Omental fat pad (tissue), 4 donors: ENCODE measurements around the gene KLHDC3. TPM values are rescaled to one million over a fixed set of nuclear protein-coding genes. Genes with fewer than 3 reads are reported as not detected.

ENCODE experiments used
- ATAC-seq: fragments of 150-250 bp; one replicate; pipeline ENCODE4 v1.9.1; 2016; ENCODE audit warnings: mild to moderate bottlenecking, moderate library complexity; ENCODE audit not compliant: low FRiP score
- DNase-seq: peaks from one replicate; pipeline ENCODE4 v3.0.0-alpha.2; 2019; ENCODE audit warnings: low spot score
- total RNA-seq, 4 donors: library from RNA; depleted of rRNA; stranded (reverse); fragments of >200 nt; gene quantifications; one replicate each; pipeline ENCODE4 v1.1.0, GENCODE V29; 2016
- TF ChIP-seq, protein P1 (sequence below), 3 donors: fragments of 450-650 bp; IDR thresholded peaks; one replicate each; pipeline ENCODE4 v1.5.1; 2016 to 2017; ENCODE audit warnings: antibody characterized with exemption in 3 of 3, mild to moderate bottlenecking in 3 of 3, moderate library complexity in 2 of 3

The KLHDC3 gene
- total RNA-seq, 4 donors from 2014 or later, result 58.0 to 106 (median 95.0) TPM

DNA sequence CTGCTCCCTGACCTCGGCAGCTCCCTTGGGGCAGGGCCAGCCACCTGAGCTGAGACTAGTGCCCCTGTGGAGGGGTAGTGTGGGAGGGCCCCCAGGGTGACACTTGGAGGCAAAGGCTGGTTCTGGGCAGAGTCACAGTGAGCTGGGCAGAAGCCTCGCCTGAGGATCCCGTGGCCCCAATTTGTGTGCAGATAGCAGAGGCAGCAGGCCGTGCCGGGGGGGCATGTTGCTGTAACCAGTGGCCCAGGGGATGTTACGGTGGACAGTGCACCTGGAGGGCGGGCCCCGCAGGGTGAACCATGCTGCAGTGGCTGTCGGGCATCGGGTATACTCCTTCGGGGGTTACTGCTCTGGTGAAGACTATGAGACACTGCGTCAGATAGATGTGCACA, 2.9 kb downstream of the KLHDC3 start:
- TF ChIP-seq, protein P1, sequence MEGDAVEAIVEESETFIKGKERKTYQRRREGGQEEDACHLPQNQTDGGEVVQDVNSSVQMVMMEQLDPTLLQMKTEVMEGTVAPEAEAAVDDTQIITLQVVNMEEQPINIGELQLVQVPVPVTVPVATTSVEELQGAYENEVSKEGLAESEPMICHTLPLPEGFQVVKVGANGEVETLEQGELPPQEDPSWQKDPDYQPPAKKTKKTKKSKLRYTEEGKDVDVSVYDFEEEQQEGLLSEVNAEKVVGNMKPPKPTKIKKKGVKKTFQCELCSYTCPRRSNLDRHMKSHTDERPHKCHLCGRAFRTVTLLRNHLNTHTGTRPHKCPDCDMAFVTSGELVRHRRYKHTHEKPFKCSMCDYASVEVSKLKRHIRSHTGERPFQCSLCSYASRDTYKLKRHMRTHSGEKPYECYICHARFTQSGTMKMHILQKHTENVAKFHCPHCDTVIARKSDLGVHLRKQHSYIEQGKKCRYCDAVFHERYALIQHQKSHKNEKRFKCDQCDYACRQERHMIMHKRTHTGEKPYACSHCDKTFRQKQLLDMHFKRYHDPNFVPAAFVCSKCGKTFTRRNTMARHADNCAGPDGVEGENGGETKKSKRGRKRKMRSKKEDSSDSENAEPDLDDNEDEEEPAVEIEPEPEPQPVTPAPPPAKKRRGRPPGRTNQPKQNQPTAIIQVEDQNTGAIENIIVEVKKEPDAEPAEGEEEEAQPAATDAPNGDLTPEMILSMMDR (IDR thresholded peaks at IDR 0.05), result no peak
- DNase-seq (no peak), ATAC-seq (no peak)

DNA sequence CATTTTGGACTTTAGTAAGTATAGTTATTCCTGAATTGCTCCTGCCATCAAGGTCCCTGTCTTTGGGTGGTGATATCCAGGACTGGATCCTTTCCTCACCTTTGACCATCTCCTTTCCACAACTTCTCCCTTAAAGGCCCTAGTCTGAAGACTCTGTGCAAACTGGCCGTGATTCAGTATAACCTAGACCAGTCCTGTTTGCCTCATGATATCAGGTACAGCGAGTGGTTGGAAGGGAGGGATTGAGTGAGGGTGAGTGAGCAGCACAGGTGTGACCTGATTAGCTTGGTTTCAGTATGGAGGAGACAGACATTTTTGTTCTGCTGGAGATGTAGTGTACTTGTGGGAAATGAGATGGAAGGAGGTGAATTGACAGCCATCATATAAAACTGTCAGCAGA, 5.1 kb downstream of the KLHDC3 start:
- TF ChIP-seq, protein P1 (IDR thresholded peaks at IDR 0.05), result no peak
- DNase-seq, result no peak
- no peak for ATAC-seq

DNA sequence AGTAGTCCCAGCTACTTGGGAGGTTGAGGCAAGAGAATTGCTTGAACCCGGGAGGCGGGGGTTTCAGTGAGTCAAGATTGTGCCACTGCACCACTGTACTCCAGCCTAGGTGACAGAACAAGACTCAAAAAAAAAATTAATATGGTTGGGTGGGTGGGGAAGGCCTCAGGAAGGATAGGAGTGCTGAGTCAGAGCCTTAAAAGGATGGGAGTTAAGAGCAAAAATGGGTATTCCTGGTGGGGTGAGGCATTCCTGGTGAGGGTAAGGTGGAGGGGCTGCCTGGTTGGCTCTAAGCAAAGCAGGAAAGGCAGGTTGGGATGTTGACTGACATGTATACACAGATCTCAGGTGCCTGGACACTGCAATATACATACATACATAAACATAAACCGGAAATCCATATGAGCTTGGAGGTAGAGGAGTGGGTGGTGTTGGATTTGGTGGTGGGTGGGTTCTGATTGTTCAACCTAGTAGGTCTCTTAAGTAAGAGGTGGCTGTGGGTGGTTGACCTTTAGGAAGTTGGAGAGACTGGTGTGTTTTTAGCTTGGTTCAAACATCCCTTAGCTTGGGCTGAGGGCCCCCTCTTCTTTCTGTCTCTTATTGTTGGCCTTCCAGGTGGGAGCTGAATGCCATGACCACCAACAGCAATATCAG, 6.1 kb downstream of the KLHDC3 start:
- no peak for ATAC-seq
- no peak for DNase-seq
- TF ChIP-seq, protein P1 (IDR thresholded peaks at IDR 0.05), result no peak

DNA sequence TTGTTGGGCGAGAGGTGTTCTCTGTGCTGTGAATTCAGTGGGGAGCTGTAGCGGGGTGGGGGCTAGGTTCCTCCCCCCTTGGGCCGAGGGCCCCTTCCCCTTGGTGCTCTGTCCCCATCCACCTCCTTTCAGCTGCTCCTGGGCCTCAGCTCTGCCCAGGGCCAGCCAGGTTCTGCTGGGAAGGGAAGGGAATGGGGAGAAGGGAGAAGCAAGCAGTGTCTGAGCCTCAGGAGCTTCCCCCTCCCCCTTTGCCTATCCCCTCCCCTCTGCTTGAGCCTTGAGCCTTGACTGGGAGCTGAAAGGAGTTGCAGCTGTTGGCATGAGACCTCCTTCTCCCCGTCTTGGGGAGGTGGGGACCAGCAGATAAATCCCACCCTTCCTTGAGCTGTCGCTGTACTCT, 6.8 kb downstream of the KLHDC3 start:
- ATAC-seq (no peak), DNase-seq (no peak)
- TF ChIP-seq, protein P1 (IDR thresholded peaks at IDR 0.05), result no peak

DNA sequence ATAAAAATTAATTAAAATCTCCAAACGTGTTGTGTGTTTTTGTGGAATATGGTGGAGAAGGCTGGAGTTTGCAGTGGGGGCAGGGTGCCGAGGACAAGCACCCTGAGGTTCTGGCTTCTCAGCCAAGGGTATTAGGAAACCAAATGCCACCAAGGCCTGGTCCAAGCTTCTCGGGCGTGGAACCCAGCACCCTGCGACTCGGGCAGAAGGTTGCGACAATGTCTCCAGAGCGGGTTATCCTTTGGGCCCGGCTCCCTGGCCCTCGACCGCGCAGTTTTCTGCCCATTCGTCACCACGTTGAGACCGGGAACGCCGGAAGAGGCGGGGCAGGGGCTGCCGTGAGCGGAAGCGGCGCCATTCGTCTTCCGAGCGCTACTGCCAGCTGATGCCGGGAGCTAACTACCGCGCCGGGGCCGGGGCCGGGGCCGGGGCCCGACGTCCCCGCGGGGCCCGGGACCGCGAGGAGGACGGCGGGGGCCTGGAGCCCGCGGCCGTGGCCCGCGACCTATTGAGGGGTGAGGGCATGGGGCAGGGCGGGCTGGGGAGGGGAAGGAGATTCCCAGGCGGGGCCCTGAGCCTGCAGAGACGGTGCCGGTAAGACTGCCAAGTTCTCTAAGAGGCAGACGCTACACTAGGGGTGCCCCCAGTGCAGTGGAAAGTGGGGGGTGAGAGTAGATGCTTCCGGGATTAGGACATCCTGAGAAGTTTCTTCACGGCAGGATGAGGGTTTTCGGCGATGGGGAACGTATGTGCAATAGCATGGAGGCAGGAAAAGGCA, 7.4 kb downstream of the KLHDC3 start, which contains the start of gene RRP36:
Gene RRP36 (plus strand): TSS at position 354 of the 778 bp plus-strand sequence. CDS start 32 bp downstream, at position 386.
- TF ChIP-seq, protein P1 (IDR thresholded peaks at IDR 0.05), result no peak
- peak; percentile 81 for ATAC-seq

DNA sequence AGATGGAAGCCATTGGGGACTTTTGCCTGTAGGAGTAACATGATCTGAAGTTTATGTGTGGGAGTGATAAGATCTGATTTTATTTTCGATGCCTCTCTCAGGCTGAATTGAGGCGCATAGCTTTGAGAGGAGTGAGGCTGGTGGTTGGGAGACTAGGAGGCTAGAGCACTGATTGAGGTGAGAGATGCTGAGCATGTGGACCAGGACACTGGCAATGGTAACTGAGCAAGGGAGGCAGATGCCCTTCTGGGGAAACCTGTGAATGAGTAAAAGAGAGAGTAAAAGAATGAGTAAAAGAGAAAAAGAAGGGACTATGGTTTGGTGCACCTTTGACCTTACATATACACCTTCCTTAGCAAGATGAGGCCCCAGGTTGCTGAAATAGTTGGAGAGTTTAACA, 10.4 kb downstream of the KLHDC3 start:
- TF ChIP-seq, protein P1 (IDR thresholded peaks at IDR 0.05), result no peak
- ATAC-seq, result no peak
- DNase-seq, result no peak

More for the DNA sequence above, 7.4 kb downstream of the KLHDC3 start, which contains the start of gene RRP36:
- DNase-seq, result peak; percentile 61
